Neural crest cell (in vitro differentiated cells): ENCODE measurements around the gene SLC35E1. TPM values are rescaled to one million over a fixed set of nuclear protein-coding genes. Genes with fewer than 3 reads are reported as not detected.

Experiments used
- DNase-seq: peaks from one replicate; pipeline ENCODE4 v3.0.0; 2021; ENCODE audit warnings: low read depth, mixed read lengths, low spot score
- H3K27ac Mint-ChIP-seq: one replicate; pipeline ENCODE4 v1.8.0; 2021; ENCODE audit warnings: mild to moderate bottlenecking, mixed read lengths; ENCODE audit not compliant: unreplicated experiment
- H3K27me3 Mint-ChIP-seq: 2 replicates; pipeline ENCODE4 v1.8.0; 2021; ENCODE audit warnings: low read depth, mild to moderate bottlenecking, mixed read lengths
- H3K36me3 Mint-ChIP-seq: 2 replicates; pipeline ENCODE4 v1.8.0; 2021; ENCODE audit warnings: low read depth, mild to moderate bottlenecking, mixed read lengths
- H3K4me1 Mint-ChIP-seq: 2 replicates; pipeline ENCODE4 v1.8.0; 2021; ENCODE audit warnings: mixed read lengths
- H3K4me3 Mint-ChIP-seq: one replicate; pipeline ENCODE4 v1.8.0; 2021; ENCODE audit warnings: mild to moderate bottlenecking, mixed read lengths
- H3K9me3 Mint-ChIP-seq: 2 replicates; pipeline ENCODE4 v1.8.0; 2021; ENCODE audit warnings: mixed read lengths
- total RNA-seq: library from RNA; stranded (reverse); gene quantifications from 2 replicates; pipeline ENCODE4 v1.2.1, GENCODE V29; 2021
- TF ChIP-seq, protein P1 (sequence below): fragments of 200-600 bp; sonication (generic); conservative IDR thresholded peaks from 2 replicates; pipeline ENCODE4 v1.5.0; 2021; ENCODE audit warnings: antibody characterized with exemption, mild to moderate bottlenecking

SLC35E1 gene
- total RNA-seq, 1 donor from 2014 or later: 32.5 TPM

DNA sequence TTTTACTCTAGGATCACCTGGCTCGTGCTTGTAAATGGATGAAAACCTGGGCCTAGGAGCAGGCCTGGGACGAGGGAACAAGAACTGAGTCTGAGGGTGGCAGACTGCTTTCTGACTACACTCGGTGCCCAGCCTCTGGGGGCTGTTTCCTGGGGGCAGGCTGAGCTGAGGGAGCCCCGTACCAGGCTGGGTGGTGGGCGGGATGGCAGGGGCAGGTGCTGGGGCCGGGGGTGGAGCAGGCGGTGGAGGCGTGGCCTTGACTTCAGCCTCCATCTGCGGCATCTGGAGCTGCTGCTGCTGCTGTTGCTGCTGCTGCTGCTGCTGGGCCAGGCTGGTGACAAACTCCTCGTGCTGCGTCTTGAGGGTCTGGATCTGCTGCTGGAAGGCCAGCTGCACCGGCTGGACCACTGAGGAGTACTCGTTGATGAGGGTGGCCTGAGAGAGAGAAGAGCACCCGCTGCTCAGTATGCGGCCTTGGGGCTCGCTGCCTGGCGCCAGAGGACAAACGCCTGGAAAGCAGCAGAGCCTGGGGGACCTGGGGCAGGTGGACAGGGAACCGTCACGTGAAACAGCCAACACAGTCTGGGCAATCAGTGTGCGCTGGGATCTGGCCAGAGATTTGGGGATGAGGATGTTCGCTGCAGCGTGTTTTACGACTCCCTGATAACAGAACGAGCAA is 42.6 kb downstream of the SLC35E1 start:
- no peak overlapping the region for H3K4me3 Mint-ChIP-seq
- H3K4me1 Mint-ChIP-seq: no peaks in the 10 kb centered on the region
- no peaks in the 10 kb centered on the region for H3K9me3 Mint-ChIP-seq
- TF ChIP-seq, protein P1, sequence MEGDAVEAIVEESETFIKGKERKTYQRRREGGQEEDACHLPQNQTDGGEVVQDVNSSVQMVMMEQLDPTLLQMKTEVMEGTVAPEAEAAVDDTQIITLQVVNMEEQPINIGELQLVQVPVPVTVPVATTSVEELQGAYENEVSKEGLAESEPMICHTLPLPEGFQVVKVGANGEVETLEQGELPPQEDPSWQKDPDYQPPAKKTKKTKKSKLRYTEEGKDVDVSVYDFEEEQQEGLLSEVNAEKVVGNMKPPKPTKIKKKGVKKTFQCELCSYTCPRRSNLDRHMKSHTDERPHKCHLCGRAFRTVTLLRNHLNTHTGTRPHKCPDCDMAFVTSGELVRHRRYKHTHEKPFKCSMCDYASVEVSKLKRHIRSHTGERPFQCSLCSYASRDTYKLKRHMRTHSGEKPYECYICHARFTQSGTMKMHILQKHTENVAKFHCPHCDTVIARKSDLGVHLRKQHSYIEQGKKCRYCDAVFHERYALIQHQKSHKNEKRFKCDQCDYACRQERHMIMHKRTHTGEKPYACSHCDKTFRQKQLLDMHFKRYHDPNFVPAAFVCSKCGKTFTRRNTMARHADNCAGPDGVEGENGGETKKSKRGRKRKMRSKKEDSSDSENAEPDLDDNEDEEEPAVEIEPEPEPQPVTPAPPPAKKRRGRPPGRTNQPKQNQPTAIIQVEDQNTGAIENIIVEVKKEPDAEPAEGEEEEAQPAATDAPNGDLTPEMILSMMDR: no peak
- H3K27me3 Mint-ChIP-seq: no peaks in the 10 kb centered on the region
- H3K36me3 Mint-ChIP-seq: peaks cover 7% of the 10 kb centered on the region
- no peak for DNase-seq
- H3K27ac Mint-ChIP-seq: no peak overlapping the region

DNA sequence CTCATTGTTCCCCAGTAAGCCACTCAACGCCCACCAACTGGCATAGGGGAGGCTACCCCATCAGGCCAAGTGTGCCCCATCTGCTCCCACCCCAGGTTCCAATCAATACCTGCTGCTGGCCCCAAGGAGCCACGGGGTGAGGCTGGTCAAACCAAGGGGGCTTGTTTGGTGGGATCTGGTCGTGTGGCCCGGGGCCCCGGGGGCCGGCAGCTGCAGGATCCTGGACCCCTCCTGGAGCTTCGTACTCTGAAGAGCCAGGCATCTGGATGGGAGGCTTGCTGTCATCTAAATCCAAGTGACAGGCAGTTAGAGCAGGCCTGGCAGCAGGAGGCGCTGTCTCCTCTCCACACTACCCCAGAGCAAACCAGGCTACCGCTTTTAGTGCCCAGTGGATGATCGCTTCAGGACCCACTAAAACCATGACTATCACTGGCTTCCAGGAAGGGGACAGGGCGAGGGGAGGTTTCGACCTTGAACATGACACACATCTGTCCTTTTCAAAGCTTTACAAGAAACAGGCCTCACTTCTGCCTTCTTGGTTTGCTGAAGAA is 44.2 kb downstream of the SLC35E1 start:
- Mint-ChIP-seq H3K27me3 (no peaks in the 10 kb centered on the region), H3K36me3 (peaks cover 15% of the 10 kb centered on the region)
- peak; percentile 16 for DNase-seq

DNA sequence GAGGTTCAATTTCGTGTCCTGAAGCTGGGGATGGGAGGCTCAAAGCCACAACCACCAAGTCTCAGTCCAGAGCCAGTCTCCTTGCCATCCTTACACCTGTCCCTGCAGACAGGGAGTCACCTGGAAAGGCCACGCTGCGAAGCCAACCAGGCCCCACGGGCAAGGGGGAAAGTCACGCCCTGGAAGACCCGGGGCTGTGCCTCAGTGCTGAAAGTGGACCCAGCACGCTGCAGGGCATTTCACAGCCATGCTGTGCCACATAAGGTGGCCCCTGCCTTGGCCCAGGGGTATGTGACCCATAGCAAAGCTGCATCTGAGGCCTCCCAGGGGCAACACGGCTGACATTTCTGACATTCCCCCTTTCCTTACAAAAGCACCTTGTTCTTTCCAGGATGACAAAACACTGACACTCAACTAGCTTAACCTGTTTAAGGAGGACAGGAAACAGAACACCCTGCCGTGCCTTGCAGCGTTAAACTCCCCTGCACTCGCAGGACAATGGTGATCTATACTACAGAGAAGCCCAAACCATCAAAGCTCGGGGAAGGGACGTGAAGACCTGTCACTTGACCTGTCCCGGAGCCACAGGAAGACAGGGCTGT is 44.8 kb downstream of the SLC35E1 start:
- TF ChIP-seq, protein P1: no peak
- Mint-ChIP-seq H3K4me3 (no peak overlapping the region), H3K27me3 (no peaks in the 10 kb centered on the region), H3K9me3 (no peaks in the 10 kb centered on the region), H3K27ac (no peak overlapping the region), H3K4me1 (no peaks in the 10 kb centered on the region), H3K36me3 (peaks cover 15% of the 10 kb centered on the region)
- no peak for DNase-seq

More for the DNA sequence above, 44.2 kb downstream of the SLC35E1 start:
- H3K4me3 Mint-ChIP-seq: no peak overlapping the region
- H3K27ac Mint-ChIP-seq: no peak overlapping the region
- TF ChIP-seq, protein P1: peak; percentile 53
- no peaks in the 10 kb centered on the region for H3K4me1 Mint-ChIP-seq
- H3K9me3 Mint-ChIP-seq: no peaks in the 10 kb centered on the region

DNA sequence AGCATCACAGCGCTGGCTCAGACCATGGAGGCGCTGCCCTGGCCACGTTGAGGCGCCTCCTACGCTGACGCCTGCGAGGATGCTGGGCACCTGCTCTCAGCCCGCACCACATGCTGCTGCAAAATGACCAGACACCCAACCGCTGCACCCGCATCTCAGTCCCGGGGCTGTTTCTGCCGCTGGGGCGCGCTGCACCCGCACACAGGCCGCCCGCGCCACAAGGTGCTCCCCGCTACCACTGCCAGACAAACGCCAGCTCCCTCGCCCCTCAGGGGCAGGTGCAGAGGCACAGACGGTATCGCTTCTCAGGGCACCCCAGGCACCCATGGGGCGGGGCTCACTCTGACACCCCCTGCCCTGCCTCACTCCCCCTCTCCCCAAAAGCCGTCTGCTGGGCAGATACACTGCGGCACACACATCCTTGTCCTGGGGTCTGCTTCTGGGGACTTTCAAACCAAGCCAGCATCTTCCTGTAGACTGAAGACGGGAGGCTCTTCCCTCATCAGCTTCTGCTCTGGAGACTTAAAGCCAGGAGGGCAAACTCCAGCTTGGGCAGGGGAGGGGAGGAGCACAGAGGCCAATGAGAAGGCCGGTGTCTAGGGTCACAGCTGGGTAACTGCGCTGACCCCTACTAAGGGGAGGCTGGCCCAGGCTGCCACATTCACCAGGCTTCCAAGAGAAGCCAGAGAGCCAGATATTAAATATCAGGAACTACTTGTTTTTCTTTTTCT is 46.3 kb downstream of the SLC35E1 start:
- Mint-ChIP-seq H3K4me3 (no peak overlapping the region), H3K4me1 (no peaks in the 10 kb centered on the region), H3K9me3 (no peaks in the 10 kb centered on the region), H3K27ac (no peak overlapping the region), H3K36me3 (peaks cover 11% of the 10 kb centered on the region), H3K27me3 (no peaks in the 10 kb centered on the region)
- TF ChIP-seq, protein P1: no peak
- DNase-seq: no peak

DNA sequence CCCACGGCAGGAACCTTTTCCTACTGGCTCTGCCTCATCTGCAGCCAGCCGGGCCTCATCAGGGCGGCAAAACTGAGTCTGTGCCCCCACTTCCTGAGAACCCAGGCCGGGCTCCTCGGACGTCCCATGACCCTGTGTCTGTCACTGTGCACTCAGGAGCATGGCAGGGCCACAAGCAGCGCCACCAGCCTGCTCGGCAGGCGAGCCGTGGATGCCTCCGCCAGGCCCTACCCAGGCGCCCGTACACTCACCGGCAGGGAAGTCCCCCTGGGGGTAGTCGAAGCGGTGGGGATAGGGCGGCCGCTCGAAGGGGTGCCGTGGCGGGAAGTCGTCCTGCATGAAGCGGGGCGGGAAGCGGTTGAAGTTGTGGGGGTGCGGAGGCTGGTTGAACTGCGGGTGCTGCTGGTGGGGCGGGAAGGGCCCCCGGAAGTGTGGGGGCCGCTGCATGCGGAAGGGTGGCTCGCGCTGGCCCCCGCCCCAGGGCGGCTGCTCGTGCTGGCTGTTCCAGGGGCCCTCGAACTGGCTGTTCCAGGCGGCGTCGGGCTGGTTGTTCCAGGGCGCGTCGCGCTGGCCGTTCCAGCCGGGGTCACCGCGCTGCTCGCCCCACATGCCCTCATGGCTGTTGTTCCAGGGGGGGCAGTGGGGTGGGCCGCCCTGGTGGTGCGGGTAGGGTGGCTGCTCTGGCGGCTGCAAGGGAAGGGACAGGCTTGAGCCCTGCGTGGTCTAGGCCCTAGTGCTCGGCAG is 47.1 kb downstream of the SLC35E1 start:
- DNase-seq: no peak
- H3K27ac Mint-ChIP-seq: no peak overlapping the region
- no peaks in the 10 kb centered on the region for H3K4me1 Mint-ChIP-seq
- no peak overlapping the region for H3K4me3 Mint-ChIP-seq
- TF ChIP-seq, protein P1: no peak
- no peaks in the 10 kb centered on the region for H3K9me3 Mint-ChIP-seq
- peaks cover 11% of the 10 kb centered on the region for H3K36me3 Mint-ChIP-seq
- H3K27me3 Mint-ChIP-seq: no peaks in the 10 kb centered on the region
